LNCAP (cell line): ENCODE results near the gene SMARCAL1.

ENCODE experiments used
- TF ChIP-seq, protein P1 (sequence below): fragments of 450-650 bp; IDR thresholded peaks from 2 replicates; pipeline ENCODE4 v1.5.1; 2017; ENCODE audit warnings: mild to moderate bottlenecking

The SMARCAL1 gene

DNA sequence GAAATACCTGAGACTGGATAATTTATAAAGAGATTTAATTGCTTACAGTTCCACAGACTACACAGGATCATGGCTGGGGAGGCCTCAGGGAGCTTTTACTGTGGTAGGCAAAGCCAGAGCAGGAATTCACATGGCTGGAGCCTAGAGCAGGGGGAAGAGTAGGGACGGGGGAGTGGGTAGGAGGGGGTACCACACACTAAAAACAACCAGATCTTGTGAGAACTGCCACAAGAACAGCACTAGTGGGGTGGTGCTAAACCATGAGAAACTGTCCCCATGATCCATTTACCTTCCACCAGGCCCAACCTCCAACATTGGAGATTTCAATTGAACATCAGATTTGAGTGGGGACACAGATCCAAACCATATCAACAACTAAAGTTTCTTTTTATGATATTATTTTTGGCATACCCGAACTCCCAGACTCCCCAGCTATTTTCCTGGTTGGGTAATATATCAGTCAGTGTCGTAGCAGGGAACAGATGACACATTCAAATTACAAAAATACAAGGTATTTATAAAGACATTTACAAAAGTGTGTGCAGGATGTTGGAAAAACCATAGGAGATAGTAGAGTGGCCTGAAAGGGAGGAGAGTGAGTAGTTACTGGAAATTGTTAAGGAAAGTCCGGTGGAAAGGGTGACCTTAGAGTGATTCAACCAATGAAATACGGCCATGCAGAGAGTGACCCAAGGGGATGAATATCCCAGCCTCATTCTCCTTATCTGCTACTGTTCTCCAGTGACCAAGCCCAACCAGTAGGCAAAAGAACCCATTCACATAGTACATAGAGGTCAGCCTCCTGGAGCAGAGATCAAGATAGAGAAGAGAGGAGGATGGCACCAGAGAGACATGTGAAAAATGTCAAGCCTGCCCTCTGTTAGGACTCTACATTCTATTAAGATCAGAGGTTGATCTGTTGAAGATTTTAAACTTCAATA lies 95.2 kb downstream of the SMARCAL1 start:
- TF ChIP-seq, protein P1, sequence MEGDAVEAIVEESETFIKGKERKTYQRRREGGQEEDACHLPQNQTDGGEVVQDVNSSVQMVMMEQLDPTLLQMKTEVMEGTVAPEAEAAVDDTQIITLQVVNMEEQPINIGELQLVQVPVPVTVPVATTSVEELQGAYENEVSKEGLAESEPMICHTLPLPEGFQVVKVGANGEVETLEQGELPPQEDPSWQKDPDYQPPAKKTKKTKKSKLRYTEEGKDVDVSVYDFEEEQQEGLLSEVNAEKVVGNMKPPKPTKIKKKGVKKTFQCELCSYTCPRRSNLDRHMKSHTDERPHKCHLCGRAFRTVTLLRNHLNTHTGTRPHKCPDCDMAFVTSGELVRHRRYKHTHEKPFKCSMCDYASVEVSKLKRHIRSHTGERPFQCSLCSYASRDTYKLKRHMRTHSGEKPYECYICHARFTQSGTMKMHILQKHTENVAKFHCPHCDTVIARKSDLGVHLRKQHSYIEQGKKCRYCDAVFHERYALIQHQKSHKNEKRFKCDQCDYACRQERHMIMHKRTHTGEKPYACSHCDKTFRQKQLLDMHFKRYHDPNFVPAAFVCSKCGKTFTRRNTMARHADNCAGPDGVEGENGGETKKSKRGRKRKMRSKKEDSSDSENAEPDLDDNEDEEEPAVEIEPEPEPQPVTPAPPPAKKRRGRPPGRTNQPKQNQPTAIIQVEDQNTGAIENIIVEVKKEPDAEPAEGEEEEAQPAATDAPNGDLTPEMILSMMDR, result no peak

DNA sequence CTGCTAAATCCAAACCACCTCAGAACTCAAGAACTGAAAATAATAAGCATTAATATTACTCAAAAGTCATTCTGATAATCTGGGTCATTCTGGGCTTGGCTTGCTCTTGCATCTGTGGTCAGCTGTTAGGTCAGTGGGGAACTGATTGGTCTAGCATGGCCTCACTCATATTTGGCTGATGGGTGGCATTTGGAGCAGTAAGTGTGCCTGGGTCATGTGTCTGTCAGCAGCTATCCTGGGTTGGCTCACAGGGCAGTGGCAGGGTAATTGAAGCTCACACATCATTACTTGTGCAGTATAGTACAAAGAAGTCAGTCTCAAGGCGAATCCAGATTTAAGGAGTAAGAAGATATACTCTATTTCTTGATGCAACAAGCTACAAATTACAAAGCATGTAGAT lies 95.9 kb downstream of the SMARCAL1 start:
- TF ChIP-seq, protein P1, result no peak

DNA sequence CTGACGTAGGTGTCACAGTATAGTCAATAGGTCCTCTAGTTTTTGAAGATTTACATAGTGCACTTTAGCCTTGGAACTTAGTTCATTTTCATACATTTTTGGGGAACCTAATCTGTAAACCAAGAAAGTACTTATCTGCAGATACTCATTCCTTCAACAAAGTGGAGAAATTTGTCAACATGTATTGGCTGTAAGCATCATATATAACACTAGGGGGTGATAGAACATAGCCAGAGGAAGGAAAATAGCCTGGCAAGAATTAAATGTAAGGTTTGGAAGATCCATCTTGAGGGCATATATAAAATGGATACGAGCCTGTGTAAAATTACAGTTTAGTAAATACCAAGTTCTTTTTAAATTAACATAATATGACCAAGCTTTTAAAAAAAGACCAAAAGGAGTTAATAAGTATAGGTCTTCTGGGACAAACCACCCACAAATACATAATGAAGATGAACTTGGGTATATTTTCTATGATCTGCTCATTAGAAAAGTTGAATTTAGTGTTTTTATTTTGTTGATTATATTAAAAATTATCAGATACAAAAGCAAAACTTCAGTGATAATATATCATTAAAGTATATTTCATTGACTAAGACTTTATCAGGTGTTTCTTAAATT lies 104.6 kb downstream of the SMARCAL1 start:
- TF ChIP-seq, protein P1, result peak; percentile 71

- TF ChIP-seq, protein P1, result no peak
These were observed 105.4 kb downstream of the SMARCAL1 start for GRCh38 chr2:216517447-216518225.

GRCh38 chr2:216519154-216519762 lies 107.0 kb downstream of the SMARCAL1 start:
- TF ChIP-seq, protein P1, result peak; percentile 67

GRCh38 chr2:216520112-216520511 lies 107.8 kb downstream of the SMARCAL1 start:
- TF ChIP-seq, protein P1, result no peak

DNA sequence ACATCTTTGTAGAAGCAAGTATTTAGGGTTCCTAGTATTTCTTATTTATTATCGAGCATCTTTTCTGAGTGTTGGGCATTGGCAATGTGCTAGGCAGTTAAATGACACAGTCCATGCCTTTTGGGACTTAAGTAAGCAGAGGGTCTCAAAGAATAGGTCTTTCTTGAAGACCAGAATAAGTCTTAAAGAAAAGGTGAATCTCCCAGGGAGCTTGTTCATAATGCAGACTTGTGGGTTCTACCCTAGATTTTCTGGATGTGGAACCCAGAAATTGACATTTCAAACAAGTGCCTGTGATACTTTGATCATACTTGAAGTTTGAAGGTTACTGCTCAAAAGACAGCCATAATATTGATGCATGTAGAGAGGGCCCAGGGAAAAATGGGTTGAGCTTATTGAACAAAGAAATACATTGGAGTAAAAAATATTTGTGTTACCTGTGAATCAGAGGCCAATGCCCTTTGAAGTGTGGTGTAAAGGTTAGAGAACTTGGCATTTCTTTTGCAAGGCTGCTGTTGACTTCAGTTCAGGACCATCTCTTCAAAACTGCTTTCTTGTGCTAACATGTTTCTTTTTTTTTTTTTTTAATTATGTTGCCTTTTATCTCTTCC lies 110.7 kb downstream of the SMARCAL1 start:
- TF ChIP-seq, protein P1, result no peak
